DMS153 (cell line): ENCODE results near the gene NME7.

ENCODE experiments used
- DNase-seq: peaks from one replicate; lab custom pipeline; 2025; lab: John Stamatoyannopoulos, UW

NME7 gene

GRCh38 chr1:169151338-169151837, 216.2 kb downstream of the NME7 start:
- DNase-seq, result no peak

- no peak for DNase-seq
Observed at GRCh38 chr1:169150641-169151337, 216.8 kb downstream of the NME7 start.

DNA sequence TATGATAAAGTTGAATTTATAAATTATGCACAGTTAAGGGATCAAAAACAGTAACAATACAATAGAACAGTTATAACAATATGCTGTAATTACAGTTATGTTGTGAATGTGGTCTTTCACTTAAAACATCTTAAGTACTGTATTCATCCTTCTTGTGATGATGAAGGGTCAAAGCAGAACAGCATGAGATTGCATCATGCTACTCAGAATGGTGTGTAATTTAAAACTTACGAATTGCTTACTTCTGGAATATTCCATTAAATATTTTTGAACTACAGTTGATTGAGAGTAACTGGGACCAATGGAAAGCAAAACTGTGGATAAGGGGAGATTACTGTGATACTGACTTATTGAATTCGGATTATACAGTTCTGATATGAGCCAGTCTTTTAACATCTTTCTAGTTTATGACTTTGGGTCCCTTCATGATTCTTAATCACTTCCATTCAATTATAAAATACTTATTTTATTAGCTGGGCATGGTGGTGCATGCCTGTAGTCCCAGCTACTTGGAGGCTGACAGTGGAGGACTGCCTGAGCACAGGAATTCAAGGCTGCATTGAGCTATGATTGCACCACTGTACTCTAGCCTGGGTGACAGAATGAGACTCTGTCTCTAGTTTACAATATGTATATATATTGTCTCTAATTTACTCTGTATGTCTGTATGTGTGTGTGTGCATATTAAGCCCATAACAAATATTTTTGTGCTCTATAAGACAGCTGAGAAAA, 217.9 kb downstream of the NME7 start:
- no peak for DNase-seq

DNA sequence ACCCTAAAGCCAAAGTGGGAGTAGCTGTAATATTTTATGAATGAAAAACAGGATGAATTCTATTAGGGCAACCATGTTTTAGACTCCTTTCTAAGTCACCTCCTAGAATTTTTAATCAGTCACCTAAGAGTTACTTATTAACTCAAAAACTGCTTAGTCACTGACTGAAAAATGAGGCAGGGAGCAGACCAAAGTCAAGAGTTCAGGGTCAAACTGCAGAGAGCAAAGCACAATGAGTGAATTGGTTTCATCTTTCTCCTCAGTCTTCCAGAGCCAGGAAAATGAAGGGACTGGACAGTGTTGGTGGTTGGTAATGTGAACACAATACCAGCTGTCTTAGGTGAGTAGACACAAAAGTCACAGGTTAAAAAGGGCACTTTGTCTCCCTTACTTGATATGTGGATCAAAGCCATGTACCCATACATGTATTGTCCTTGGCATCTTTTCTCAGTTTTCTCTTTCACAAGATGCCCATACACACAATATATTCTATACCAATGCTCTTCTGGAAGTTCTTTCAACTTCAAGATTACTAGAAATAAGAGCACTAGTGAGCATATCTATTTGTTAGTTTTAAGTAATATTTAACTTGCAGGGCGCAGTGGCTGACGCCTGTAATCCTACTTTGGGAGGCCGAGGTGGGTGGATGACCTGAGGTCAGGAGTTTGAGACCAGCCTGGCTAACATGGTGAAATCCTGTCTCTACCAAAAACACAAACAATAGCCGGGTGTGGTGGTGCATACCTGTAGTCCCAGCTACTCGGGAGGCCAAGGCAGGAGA, 218.9 kb downstream of the NME7 start:
- DNase-seq, result no peak

DNA sequence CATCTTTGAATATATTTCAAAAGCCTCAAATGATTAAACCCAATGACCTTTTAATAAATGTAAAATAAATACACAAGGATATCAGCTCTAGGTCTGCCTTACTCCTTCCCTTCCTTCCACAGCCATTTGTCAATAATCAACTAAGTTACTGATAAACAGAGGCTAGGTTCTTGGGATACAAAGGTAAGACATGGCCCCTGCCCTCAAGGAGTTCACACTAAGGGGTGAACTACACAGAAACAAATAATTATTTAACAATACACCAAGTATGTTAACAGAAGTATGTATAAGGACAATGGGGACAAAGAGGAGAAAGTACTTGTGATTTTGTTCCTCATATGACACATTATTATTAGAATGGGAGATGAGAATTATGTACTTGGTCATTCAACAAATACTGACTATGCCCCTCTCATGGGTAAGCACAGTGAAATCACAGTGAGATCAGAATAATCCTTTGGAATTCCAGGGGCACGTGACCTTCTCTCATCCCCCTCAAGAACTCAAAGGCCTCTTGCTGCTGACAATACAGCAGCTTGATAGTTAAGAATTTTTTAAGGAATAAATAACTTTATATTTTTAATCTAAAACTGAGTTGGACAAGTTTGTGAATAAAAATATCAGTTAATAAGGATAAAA, 220.9 kb downstream of the NME7 start:
- DNase-seq, result no peak

GRCh38 chr1:169144941-169145626, 222.5 kb downstream of the NME7 start:
- DNase-seq, result no peak

GRCh38 chr1:169143984-169144383, 223.6 kb downstream of the NME7 start:
- no peak for DNase-seq

DNA sequence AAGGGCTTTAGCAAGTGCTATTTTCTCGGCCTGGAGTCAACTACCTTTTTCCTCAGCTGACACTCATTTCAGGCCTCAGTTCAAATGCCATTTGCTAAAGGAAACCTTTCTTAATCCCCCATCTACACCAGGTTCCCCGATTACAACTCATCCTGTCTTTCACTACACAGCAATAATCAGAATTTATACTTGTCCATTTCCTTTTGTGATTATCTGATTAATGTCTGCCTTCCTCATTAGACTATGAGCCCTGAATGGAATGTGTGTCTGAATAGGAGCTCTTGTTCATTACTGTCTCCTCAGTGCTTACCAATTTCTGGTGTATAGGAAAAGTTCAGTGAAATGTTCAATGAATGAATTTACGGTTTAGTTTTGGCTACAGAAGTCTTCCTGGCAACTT, 224.3 kb downstream of the NME7 start:
- no peak for DNase-seq

DNA sequence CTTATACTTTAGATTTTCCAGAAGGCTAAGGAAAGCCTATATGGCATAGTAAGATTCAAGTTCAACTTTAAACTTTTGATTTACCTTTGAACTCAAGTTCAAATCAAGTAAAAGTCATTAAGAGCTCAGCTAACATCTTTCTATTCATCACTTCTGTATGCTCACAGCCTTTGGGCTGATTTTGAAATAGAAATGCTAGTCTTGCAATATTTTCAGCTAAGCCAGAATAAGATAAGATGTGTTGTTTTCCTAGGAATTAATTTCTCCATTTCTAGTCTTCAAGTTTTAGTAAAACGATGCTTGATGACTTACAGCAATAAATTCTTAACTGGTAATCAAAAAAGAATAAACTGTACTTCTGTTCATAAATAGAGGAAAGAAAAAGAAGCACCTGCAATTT, 225.5 kb downstream of the NME7 start:
- DNase-seq, result no peak

DNA sequence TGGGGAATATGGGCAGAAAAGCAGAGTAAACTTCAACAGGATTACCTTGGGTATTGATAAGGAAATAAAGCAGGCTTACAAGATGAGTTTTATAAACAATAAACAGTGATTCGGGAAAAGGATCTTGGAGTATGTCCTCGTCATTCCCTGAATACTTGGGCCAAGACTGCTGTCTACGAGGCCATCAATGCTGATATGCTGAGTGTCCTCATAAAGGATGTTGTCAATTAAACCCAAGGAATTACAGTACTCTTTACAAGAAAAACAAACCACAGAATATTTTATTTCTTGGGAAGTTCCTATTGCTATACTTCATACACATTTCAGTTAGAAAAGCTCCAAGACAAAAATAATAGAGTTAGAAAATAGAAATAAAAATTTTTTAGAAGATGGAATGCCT, 226.2 kb downstream of the NME7 start:
- DNase-seq, result no peak

GRCh38 chr1:169138866-169139670, 228.5 kb downstream of the NME7 start:
- no peak for DNase-seq

DNA sequence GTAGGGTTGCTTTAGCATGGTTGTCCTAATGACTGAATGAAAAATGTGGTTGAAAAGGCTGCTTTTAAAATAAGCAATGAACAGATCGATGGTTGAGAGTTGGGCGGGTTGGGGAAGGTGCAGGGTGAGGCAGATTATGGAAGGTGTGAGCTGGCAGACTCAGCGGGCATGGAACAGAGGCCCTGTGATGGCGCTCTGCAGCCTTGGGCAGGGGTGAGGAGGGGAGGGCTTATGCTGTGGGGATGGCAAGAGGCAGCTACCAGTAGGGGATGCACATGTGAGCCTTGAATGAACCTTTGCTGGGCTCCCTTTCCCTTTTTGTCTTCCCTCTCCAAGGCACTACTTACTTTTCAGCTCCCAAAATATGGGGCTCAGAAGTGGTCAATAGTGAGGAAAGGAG, 230.2 kb downstream of the NME7 start:
- DNase-seq, result no peak

GRCh38 chr1:169133801-169134502, 233.6 kb downstream of the NME7 start:
- DNase-seq, result no peak

GRCh38 chr1:169133228-169133576, 234.4 kb downstream of the NME7 start:
- no peak for DNase-seq

DNA sequence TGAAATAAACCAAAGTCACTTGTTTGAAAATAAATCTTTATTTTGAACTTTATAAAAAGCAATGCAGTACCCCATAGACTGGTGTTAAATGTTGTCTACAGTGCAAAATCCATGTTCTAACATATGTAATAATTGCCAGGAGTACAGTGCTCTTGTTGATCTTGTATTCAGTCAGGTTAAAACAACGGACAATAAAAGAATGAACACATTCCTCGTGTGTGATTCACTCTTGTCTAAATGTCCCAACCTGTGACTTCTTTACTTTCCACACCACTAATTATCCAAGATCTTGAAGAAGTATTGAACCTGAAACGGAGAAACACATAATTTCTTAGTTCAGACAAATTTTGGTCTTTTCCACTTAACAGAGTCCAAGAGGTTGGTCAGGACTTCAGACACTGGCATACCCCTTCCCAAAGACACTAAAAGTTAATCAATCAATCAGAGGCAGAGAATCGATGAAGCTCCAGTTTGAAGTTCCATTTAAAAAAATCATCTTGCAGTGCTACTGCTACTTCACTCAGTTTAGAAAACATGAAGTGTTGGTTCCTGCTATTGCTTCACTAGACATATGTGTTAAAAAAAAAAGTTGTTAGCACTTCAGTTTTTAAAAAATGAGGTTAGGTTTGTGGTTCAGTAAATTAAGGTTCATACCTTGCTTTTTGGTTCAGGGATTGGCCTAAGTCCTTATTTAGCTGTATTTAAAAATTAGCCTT, 234.9 kb downstream of the NME7 start:
- no peak for DNase-seq

GRCh38 chr1:169130683-169131082, 236.9 kb downstream of the NME7 start:
- no peak for DNase-seq

GRCh38 chr1:169129109-169129784, 238.3 kb downstream of the NME7 start:
- DNase-seq, result no peak

DNA sequence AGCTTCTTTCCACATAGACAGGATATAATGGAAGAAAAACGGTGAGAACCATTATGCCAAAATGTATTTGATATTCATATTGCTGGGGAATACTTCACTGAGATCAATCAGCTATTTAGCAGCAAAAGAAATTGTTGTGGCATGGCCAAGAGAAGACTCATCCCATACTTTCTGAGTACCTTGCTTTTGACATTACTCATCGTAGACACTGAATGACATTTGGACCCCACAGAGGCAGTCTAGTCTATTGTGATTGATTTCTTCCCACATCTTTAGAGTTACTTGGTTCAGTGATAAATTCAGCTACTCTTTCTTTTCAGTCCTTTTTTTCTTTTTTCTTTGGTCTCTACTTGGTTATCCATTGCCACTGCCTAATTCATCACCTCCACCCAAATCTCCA, 239.0 kb downstream of the NME7 start:
- DNase-seq, result no peak

DNA sequence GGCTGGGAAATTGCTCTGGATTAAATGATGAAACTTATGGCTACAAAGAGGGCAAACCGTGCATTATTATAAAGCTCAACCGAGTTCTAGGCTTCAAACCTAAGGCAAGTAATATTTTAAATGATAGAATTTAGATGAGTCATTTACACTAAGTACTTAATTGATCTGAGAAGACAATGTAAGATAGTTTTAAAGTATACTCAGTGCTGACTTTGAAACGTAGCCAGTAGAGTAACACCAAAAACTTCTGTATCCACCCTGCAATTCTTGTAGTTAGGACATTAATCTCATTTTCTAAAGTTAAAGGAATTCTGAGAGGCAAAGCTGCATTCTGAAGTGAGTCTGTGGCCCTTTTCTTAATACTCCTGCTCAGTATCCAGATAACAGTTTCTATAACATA, 240.3 kb downstream of the NME7 start:
- DNase-seq, result no peak
